ENCODE results near the gene KLF16.

The KLF16 gene

DNA sequence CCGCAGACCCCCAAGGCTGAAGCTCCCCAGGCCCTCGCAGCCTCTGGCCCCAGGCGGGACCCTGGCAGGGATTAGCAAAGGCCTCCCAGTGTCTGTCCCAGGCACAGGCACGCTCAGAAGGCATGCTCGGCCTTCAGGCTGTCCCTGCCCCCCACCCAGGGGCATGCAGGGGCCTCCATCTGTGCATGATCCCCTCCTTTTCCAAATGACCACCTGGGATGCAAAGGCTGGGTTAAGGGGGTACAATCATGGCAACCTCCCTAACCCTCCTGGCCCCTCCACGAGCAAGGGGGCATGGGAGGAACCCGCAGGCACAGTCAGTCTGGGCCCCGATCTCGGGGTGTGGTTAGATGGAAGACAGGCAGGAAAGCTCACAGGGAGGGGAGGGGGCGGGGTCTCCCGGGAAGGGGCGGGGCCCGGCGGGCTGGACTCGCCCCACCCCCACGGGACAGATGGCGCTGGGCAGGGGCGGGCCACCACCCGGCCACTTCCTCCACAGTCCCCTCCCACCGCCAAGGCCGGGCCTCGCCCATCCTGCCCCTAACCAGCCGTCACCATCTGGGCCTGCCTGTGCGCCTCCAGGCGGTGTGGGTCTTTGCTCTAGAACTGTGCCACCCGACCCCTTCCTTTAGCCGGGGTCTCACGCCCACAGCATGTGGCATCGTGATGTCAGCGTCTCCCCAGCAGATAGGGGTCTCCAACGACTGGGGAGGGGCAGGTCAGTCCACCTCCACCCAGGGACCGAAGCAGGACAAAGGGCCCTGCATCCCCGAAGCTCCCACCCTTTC, 8.1 kb downstream of the KLF16 start:
- DNase-seq (ENCODE audit: low read depth), result peak; percentile 69

DNA sequence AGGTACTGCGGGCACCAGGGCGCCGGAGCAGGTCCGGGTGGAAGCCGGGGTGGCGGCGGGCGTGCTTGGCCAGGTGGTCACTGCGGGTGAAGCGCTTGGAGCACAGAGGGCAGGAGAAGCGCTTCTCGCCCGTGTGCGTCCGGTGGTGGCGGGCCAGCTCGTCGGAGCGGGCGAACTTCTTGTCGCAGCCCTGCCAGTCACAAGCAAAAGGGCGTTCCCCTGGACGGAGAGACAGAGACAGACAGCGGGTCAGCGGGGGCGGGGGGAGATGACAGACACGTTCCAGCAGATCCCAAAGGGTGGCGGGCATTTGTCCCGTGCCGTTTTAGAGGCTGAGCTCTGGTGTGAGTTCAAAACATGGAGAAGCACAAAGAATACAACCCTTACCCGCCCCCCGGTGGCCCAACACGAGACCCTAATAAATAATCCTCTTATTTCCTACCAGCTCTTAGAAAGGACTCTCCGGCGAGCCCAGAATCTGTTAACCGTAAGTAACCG, 8.8 kb downstream of the KLF16 start:
- no peak for DNase-seq (ENCODE audit: low read depth)

DNA sequence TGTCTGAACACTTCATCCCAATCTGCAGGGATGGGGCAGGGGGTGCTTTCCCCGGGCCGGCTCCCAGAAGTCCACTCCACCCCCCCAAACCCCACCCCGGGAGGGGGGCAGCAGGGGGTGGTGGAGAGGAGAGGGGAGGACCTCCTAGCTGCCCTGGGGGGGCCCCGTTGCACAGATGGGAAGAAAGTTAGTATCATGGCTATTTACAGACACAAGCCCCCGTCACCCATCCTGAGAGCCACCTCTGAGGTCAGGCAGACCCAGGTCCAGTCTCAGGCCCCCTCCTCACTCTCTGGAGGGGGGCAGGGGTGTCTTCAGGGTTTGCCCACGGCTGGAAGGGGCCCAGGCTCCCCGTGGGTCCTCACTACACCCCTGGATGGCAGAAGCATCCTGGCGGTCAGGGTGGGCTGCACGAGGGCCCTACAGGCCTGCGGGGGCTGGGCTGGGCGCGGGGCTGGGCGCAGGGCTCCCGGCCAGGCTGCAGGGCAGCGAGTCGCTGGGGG, 9.3 kb downstream of the KLF16 start:
- no peak for DNase-seq (ENCODE audit: low read depth)

DNA sequence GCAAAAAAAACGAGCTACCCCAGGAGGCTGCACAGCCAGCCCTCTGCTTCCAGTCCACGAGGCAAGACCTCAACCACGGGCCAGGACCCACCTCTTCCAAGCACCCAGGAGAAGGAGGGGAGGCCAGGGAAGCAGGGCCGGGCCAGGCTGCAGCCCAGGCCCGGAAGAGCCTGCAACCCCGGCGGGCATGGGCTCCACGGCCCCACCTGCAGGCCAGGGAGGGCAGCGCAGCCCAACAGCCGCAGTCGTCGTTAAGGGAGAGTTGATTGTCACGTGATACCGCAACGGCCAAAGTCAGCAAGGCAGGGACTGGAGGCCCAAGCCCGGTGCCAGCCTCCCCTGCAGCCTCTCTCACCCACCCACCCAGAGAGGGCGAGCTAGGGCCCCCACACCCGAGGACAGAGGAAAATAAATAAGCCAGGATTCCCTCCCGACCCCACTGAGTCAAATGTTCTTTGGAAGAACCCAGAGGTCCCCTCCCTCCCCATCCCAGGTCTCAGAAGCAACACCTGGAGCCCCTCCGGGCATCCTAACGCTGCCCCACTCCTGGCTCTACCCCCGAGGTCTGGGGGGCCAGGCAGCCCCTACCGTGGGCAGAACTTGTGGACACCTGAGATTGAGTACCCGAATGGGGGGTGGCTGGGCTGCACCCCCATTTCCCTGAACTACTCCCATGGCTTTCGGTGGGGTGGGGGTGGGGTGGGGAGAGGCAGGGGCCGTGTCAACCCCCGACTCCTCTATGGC, 9.9 kb downstream of the KLF16 start:
- DNase-seq (ENCODE audit: low read depth), result peak; percentile 75

DNA sequence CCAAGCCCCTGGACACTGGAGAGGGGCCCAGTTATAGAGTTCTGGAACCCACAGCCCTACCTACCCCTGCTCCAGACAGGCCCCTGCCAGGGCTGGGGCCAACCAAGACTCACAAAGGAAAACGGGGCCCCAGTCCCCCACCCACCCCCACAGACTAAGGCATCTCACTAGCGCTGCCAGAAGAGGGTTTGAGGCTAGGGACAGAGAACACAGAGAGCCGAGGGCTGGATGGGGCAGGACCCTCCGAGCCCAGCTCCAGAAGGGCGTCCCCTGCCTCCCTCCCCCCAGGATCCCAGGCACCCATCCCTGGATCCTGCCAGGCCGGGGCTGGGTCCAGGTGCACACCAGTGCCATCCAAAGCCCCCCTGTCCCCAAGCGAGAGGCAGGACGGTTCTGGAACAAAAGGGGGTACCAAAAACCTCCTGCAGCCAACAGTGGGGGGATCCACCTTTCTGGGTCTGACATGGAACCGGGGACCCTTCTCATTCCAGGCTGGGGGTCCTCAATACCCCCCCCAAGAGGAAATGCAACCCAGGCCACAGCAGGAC, 10.7 kb downstream of the KLF16 start:
- DNase-seq (ENCODE audit: low read depth), result no peak

DNA sequence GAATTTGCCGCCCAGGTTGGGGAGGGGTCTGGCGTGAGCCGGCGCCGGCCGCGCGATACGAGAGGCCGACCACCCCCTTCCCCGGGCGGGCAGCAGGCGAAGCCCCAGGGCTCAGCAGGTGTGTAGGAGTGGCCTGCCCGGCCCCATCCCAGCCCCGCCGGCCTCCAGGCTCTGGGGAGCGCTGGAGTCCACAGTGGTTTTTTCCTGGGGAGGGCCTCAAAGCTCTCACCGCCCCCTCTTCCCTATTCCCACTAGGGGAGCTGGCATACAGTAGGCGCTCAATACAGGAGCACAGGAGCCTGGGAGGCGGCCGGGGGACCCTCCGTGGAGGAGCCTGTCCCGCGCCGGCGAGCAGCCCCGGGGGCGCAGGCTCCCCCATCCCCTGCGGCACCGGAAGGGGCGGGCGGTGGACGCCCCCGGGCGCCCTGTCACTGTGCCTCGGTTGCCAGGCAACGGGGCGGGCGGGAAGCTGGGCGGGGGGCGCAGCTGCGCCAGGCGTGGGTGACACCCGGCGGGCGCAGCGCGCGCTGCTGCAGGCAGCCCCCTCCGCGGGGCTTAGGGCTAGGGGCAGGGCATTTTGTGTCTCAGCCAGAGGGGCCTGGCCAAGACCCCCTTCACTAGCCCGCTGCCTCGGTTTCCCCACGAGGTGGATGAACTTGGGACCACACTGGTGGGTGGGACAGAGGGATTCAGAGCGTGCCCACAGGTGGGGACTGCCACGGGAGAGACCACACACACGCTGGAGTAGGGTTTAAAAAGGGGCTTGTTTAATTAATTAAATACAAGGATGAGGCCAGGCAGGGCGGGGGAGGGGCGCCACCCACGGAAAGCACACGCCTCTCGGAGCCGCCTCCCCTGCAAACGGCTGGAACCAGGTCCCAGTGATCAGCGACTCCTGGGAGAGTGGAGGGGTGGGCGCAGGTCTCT, 11.5 kb downstream of the KLF16 start:
- DNase-seq (ENCODE audit: low read depth), result no peak

DNA sequence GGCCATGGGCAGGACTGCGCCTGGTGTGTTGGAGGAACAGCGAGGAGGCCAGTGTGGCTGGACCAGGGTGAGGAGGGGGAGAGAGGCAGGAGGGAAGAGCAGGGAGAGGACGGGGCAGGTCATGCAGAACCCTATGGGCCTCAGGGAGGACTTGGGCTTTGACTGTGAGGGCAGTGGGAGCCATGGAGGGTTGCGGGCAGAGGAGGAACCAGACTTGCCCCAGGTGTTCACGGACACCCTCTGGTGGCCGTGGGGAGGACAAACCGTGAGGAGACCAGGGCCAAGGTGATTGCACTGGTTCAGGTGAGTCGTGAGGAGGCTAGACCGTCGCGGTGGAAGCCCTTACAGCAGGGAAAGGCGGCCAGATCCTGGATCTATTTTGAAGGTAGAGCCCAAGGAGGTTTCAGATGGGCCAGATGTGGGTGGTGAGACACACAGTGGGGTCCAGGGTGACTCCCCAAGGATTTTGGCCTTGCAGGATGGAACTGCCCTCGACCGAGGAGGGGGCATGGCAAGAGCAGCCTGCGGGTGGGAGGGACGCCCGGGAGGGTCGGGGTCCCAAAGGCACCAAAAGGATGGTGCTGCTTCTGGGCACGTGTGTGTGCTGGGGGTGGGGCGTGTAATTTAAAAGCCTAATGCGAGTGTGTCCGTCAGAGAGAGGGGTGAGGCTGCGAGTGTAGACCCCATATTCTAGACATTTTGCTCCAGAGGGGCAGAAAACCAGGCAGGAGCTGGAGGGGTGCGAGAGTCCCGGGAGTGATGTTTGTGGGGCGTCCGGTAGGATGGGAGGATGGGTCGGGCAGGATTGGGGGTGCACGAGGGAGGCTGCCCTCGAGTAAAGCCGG, 12.3 kb downstream of the KLF16 start:
- no peak for DNase-seq (ENCODE audit: low read depth)

DNA sequence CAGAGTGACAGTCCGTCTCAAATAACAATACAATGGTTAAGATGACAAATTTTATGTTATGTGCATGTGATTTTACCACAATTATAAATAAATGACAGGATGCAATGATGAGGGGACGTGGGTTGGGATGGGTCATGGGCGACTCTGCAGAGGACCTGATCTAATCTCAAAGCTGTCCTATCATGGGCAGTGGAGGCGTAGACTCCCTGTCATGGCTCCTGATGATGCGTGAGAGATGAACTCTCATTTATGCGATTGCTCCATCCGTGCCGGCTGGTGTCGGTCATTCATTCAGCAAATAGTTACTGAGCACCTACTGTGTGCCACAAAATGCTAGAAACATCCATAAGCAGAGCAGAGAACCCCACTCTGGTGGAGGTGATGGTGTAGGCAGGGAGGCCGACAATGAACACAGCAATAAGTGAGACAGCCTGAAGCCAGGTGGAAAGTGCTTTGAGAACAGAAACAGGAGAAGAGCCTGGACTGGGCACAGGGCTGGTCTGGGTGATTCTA, 13.4 kb downstream of the KLF16 start:
- no peak for DNase-seq (ENCODE audit: low read depth)

DNA sequence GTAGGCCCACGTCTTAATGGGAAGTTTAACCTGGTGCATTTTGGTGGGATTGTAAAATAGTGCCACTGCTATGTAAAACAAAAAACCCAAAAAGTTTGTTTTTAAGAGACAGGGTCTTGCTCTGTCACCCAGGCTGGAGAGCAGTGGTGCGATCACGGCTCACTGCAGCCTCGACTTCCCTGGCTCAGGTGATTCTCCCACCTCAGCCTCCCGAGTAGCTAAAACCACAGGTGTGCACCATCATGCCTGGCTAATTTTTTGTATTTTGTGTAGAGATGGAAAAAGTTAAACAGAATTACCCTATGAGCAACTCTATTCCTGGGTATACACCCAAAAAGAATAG, 14.3 kb downstream of the KLF16 start:
- no peak for DNase-seq (ENCODE audit: low read depth)

DNA sequence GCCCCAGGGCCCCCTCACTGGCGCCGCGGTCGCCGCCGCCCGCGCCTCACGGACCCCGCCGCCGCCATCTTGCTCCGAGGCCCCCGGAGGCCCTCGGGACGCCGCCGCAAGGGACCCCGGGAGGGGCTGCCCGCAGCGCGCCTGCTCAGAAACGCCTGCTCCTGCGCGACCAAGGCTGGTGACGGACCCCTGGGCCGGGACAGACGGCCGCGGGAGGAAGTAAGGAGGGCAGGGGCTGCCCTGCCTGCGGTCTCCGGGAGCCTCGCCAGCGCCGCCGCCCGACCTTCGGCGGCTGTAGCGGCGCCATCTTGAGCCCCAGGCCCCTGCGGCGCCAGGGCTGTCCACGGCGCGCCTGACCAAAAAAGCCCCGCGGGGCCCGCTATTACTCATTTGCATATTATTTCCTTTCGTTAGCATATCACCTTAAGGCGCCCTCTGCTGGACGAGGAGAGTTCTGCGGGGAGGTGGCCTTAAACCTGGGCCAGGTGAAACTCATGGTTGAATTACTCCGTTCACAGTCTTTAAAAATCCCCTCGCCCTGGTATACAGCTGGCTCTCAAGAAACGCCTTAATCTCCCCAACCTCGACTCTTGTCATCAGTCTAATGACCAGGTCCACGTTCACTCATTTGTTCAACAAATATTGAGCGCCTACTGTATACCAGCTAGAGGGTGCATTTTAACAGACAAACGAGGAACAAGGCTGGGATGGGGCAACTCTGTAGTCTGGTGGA, 14.8 kb downstream of the KLF16 start, which contains the start of gene REXO1:
Gene REXO1, minus strand, starts transcription at position 85 of the 733 bp plus-strand sequence. CDS start 125 bp downstream, outside the sequence.
- DNase-seq (ENCODE audit: low read depth), result peak; percentile 93

DNA sequence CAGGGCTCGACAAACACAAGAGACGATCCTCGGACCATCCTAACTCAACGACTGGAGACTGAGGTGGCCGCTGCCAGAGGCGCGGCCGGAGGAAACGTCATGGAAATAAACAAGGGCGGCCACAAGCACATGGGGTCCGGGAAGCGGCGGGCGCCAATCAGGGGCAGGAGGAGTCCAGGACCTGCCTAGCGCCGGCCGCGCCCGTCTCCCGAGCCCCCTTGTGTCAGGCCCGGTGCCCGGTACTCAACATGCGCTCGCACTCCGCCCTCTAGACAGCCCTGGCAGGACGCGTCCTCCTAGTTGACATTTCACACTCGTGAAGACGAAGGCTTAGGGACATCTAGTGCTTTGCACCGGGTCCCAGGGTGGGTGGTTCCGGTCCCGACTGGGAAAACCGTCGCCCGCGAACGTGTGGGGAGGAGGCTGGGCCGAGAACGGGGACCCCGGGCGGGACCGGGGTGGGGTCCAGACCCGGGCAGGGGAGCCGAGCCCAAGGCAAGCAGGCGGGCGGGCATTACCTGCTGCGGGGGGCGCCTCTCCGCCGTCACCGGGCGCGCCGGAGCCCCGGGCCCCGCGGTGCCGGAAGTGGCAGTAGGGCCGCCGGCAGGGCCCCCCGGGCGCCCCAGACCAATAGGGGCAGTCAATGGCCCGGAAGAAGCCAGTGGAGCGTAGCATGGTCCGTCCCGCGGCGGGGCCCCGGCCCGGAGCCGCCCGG, 15.5 kb downstream of the KLF16 start:
- DNase-seq (ENCODE audit: low read depth), result no peak

DNA sequence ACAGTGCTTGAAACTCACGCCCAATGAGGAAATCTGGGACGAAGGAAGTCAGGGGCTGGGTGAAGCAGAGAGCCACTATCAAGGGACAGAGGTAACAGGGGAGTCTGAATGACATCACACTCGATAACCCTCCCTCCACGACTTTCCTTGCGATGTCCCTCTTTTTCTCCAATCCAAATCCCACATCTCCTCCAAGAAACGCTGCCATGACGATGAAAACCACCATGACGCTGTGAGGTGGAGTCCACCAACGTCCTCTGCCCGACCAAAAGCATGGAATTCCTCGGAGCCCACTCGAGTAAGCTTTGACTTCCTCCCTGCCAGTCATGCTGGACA, 16.1 kb downstream of the KLF16 start:
- DNase-seq (ENCODE audit: low read depth), result no peak

DNA sequence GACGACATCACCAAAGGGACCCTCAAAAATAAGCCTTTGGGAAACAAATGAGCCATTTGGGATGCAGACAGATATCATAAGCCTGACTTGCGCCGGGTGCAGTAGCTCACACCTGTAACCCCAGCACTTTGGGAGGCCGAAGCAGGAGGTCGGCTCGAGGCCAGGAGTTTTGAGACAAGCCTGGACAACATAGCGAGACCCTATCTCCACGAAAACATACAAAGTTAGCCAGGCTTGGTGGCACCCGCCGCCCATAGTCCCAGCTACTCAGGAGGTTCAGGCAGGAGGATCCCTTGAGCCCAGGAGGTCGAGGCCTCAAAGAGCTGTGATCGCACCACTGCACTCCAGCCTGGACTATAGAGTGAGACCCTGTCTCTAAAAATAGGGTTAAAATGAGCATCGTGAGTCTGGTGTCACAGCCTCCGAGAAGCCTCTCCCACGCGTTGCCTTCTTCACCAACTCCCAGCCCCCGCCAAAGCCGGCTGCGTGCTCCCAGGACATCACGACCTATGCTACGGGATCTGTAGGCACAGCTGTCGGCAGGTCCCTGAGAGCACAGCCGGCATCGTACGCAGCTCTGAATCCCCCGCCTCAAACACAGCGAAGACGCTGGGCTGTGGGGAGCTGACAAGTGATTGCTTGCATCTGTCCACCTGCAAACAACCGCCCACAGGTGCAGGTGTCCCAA, 16.7 kb downstream of the KLF16 start:
- DNase-seq (ENCODE audit: low read depth), result no peak

DNA sequence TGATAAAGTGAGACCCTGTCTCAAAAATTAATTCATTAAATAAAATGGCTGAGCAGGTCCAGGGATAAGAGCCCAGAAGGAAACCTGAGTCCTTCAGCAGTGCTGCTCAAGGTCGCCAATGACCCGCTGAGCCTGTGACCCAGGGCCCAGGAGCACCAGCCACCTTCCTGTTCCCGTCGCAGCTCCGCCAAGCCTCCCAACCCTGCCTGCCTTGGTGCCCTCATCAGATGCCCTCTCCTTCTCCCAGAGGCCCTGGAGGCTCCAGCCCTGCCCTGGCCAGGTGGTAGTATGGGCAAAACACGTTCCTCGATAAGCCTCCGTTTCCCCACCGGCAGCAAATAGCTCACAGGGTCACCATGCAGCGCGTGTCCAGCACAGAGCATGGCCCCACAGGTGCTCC, 17.7 kb downstream of the KLF16 start:
- no peak for DNase-seq (ENCODE audit: low read depth)

DNA sequence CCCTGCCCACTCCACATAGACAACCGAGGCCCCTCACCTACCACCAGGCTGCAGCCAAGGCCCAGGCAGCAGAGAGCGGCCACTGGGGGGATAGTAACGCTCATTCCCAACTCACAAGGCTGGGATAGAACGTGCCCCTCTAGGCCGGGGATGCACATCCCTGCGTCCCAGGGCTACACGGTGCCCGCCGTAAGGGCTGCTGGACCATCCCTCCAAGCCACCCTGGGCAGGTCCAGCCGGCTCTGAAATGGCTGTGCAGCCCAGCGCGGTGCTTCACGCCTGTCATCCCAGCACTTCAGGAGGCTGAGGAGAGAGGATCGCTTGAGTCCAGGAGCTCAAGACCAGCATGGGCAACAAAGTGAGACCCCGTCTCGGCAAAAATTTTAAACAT, 18.3 kb downstream of the KLF16 start:
- no peak for DNase-seq (ENCODE audit: low read depth)

DNA sequence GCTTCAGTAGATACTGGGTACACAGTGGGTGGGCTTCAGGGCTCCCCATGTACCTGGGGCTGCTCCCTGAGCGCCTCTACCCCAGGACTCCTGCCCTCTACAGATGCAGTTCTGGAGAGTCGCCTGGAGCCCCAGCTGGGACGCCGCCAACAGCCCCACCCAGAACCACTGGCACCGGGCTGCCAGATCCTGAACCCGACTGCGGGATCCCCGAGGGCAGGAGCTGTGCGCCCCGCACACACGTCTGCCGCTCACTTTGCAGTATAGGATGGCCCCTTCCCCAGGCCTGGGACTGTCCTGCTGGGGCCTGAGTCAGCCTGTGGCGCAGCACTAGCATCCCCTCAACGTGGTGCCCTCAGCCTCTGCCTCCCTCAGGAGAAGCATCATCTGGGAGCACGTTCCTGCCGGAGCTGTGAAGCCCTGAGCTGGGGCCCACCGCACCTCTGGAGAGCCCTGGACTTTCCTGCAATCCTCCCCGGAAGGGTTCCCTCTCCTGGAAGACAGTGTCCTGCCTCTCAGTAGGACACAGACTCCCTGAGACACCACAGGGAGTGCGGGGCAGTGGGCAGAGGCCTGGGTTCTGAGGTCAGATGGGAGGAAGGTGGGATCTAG, 18.8 kb downstream of the KLF16 start:
- DNase-seq (ENCODE audit: low read depth), result no peak

DNA sequence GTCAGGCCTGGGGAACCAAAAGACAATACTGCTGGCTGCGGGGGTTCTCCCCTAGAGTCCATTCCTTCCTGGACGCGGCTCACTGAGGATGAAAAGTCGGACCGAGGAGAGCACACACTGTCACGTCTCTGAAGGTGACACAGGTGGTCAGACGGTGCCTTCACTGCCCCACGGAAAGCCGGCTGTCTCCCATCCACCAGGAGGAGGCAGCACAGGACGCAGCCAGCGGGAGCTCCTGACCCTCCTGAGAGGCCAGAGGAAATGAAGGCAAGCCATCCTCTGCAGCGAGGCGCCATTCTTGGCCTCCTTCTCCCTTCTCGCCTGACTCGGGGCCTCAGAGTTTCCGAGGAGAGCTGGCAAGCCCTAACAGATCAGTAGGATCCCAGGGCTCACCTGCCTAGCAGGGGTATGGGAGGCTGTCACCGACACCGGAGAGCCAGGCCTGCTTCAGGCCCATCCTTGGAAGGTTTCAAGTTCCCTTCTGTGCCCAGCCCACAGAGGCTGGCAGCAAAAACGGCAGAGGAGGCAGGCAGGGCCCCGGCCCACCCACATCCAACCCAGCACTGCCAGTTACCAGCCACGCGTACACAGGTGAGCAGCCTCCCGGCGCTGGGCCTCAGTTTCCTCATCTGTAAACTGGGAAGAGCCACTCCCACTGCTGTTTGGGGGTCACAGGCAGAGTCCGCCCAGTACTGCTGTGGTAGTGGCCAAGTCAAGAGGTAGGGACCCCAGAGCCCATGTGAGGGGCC, 19.6 kb downstream of the KLF16 start:
- no peak for DNase-seq (ENCODE audit: low read depth)

DNA sequence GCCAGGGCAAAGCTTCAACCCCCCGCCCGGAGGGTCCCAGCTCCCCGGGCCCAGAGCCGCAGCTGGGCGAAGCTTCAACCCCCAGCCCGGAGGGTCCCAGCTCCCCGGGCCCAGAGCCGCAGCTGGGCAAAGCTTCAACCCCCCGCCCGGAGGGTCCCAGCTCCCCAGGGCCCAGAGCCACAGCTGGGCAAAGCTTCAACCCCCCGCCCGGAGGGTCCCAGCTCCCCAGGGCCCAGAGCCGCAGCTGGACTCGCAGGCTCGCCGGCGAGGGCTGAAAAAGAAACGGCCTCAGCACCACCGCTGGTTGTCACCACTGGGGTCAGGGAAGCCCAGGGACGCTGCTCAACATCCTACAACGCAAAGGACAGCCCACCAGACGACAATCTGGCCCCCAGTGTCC, 20.3 kb downstream of the KLF16 start:
- no peak for DNase-seq (ENCODE audit: low read depth)

All from stimulated activated CD8-positive, alpha-beta memory T cell treated with anti-CD3 and anti-CD28 coated beads, Interleukin-4, amount 100 ng/mL, for 24 hours (primary cell).